Measurements from ENCODE around the gene CCSER2. TPM values are rescaled to one million over a fixed set of nuclear protein-coding genes. Genes with fewer than 3 reads are reported as not detected.
"Not testable (repeated sequence)": the region's sequence is repeated elsewhere in the genome, so short reads cannot be mapped to it uniquely, and the experiment has no call there.

The CCSER2 gene
- polyA plus RNA-seq, 3 donors = 30.9 to 34.3 (median 31.6) TPM

DNA sequence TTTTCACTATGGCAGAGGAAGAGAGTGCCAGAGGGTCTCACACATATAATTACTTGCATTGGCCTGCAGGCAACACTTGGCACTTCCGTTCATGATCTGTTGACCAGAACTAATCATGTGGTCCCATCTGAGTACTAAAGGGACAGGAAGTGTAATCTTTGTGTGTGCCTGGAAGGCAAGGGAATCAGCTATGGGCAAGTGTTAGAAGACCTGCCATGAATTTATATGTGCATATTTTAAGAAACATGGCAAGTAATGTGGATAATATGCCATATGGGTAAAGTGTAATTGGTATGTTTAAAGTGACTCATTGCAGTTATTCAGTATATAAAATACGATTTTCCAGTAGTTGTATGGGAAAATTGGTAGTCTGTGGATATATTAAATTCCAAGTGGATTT, 46.1 kb downstream of the CCSER2 start:
- no peak for DNase-seq (ENCODE audit: low read depth in 3 of 3, low spot score in 2 of 3)

DNA sequence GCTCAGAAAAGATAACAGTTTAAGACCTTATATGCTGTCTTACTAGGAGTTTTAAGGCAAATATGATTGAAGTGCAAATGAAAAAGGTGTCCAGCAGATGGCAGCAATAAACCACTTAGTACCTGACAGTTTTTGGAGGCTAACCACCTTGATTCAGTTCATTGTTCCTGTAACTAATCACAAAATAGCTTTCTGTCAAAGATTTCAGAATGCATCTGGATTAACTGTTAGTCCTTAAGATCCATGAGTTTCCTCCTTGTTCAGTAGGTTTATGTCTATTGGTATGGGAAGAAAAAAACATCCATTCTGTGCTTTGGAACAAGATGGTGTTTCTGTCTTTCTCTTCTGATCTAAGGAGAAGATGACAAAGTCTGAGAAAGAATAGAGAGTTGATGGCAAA, 46.6 kb downstream of the CCSER2 start:
- DNase-seq (ENCODE audit: low read depth in 3 of 3, low spot score in 2 of 3) = peak; percentile 38 to 41 (median 40)

DNA sequence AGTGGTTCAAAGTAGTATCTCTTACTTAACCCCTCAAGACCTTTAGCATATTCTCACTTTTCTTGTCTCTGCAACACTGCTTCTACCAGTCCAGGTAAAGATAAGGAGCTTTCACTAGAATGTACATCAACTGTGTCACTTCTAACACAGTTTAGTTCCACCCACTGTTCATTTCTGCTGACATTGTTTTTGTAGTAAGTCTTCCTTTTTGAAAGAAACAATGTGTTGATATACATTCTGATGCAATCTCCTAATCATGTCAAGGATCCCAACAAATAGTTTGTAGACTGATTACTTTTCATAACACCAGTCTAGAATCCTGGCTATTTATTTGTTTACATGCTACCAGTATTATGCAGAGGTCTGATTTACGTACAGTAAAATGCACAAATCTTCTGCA, 47.5 kb downstream of the CCSER2 start:
- no peak for DNase-seq (ENCODE audit: low read depth in 3 of 3, low spot score in 2 of 3)

GRCh38 chr10:84388148-84388547, 59.8 kb downstream of the CCSER2 start:
- no peak for DNase-seq (ENCODE audit: low read depth in 3 of 3, low spot score in 2 of 3)

DNA sequence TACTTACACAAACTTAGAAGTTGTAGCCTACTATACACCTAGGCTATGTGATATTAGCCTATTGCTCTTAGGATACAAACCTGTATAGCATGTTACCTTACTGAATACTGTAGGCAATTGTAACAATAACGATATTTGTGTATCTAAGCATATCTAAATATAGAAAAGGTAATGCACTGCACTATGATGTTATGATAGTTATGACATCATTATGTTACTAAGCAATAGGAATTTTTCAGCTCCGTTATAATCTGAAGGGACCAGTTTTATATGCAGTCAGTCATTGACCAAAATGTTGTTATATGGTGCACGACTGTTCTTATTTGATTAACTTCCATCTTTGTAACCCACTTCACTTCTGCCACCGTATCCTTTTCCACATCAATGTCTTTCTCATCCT, 62.0 kb downstream of the CCSER2 start:
- no peak for DNase-seq (ENCODE audit: low read depth in 3 of 3, low spot score in 2 of 3)

- no peak for DNase-seq (ENCODE audit: low read depth in 3 of 3, low spot score in 2 of 3)
Measured at GRCh38 chr10:84391326-84391725, 62.9 kb downstream of the CCSER2 start.

GRCh38 chr10:84392181-84392580, 63.8 kb downstream of the CCSER2 start:
- DNase-seq (ENCODE audit: low read depth in 3 of 3, low spot score in 2 of 3) = no peak

GRCh38 chr10:84395581-84395980, 67.2 kb downstream of the CCSER2 start:
- no peak for DNase-seq (ENCODE audit: low read depth in 3 of 3, low spot score in 2 of 3)

GRCh38 chr10:84397735-84398144, 69.4 kb downstream of the CCSER2 start:
- no peak for DNase-seq (ENCODE audit: low read depth in 3 of 3, low spot score in 2 of 3)

DNA sequence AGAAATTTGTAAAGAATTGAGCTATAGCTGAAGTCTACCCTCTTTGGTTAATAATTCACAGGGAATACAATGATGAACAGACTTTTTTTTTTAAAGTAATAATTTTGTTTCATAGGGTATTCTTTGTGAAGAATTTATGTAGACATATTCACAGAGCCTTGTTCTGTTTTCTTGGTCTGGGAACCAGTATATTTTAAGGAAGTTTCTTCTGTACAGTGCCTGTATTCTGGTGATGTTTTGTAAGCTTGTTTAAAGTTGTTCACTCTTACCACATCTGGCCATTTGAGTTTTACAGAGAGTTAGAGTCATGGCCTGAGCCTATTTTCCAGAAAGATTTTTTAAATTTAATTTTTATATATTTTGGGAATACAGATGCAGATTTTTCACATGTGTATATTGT, 70.3 kb downstream of the CCSER2 start:
- DNase-seq (ENCODE audit: low read depth in 3 of 3, low spot score in 2 of 3) = no peak

DNA sequence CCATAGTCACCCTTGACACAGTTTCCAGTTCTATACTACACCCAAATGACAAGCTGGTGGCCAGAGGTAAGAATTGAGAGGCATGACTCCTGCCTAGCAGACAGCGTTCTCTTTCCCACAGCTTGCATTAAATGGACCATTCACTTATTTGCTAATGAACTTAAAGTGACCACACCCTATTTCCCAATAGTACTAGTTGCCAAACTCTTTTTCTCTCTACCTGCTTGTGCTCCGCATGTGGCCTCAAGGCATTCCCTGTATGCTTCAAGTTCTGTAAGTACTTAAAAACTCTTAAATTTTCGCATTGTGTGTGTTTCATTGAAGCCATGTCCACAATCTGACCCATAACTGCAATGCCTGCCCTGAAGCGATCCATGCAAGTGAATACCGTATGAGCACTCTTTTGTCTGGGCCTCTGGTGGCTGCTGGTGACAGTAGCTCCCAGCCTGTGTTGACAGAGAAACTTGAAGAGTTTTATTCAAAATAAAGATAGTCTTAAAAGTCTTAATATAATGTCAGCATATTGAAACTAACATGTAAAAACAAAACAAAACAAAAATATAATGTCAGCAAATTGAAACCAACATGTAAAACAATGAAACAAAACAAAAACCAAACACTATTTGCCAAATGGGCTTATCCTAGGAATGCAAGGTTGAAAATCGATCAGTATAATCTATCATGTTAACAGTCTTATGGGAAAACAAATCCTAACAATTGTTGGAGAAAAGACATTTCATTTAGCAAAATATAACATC, 73.6 kb downstream of the CCSER2 start:
- DNase-seq (ENCODE audit: low read depth in 3 of 3, low spot score in 2 of 3) = no peak

GRCh38 chr10:84404783-84405182, 76.4 kb downstream of the CCSER2 start:
- no peak for DNase-seq (ENCODE audit: low read depth in 3 of 3, low spot score in 2 of 3)

- DNase-seq (ENCODE audit: low read depth in 3 of 3, low spot score in 2 of 3) = no peak
Measured at GRCh38 chr10:84405662-84406061, 77.3 kb downstream of the CCSER2 start.

- no peak for DNase-seq (ENCODE audit: low read depth in 3 of 3, low spot score in 2 of 3)
Measured at GRCh38 chr10:84406561-84406960, 78.2 kb downstream of the CCSER2 start.

DNA sequence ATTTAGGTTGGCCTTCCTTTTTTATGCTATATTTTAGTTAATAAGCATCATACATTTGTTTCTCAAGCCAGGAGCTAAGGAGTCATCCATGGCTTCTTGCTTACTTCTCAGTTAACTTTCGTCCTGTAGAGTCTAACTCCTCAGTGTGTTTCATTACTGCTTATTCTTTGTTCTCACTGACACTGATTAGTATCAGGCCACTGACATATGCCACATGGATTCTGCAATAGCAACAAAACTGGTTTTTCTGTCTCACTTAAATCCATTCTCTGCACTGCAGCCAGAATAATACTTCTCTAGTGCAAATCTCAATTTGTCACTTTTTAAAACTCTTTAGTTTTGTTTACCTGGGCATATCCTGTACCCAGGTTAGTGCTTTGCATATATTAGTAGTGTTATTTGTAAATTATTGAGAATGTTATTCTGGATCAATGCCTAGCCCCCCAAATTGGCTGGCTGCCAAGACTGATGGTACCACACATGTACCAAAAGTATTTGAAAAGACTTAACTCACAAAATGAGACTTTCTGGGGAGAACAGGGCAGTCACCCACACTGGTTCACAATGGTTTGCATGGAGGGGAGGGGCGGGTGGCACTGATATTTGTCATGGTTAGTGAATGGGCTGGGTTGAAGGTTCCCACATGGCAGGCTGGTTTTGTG, 79.1 kb downstream of the CCSER2 start:
- DNase-seq (ENCODE audit: low read depth in 3 of 3, low spot score in 2 of 3) = no peak

DNA sequence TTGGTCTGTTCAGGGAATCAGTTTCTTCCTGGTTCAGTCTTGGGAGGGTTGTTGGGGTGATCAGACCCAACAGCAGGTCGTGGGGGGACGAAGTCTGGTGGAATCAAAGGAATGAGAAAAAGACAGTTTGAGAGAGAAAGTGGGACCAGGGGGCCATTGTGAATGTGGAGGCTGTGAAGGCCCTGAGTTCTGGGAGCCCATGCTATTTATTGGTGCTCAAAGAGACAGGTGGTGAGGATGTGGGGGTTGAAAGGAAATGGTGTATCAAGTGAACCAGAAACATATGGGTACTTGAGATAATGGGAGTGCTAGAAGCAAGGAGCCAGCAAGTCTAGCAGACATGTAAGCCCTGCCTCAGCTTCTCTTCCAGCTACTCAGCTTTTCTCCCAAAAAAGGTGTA, 84.1 kb downstream of the CCSER2 start:
- no peak for DNase-seq (ENCODE audit: low read depth in 3 of 3, low spot score in 2 of 3)

- not testable (repeated sequence) for DNase-seq (ENCODE audit: low read depth in 3 of 3, low spot score in 2 of 3)
Measured at GRCh38 chr10:84414110-84414509, 85.7 kb downstream of the CCSER2 start.

- no peak for DNase-seq (ENCODE audit: low read depth in 3 of 3, low spot score in 2 of 3)
Measured at GRCh38 chr10:84415539-84416244, 87.3 kb downstream of the CCSER2 start.

DNA sequence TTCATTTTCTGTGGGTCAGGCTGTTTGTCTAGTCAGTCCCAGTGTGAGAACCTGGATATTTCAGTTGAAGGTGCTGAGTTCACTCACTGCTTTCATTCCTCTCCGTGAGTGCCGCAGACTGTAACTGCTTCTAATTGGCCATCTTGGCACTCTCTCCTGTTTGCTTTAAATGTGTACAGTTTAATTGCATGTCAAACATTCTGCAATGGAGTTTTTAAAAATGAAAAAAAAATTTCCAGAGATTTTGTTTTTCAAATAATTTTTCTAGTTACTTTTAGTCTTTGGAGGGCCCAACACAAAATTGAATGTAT, 87.8 kb downstream of the CCSER2 start:
- DNase-seq (ENCODE audit: low read depth in 3 of 3, low spot score in 2 of 3) = no peak

- no peak for DNase-seq (ENCODE audit: low read depth in 3 of 3, low spot score in 2 of 3)
Measured at GRCh38 chr10:84423719-84424118, 95.3 kb downstream of the CCSER2 start.

GRCh38 chr10:84424731-84425167, 96.4 kb downstream of the CCSER2 start:
- DNase-seq (ENCODE audit: low read depth in 3 of 3, low spot score in 2 of 3) = peak in 2 of 3 donors; percentile 25 to 29
